Effector CD4-positive, alpha-beta T cell (primary cell): ENCODE results near the gene SRSF5.
"Not testable (repeated sequence)": the region's sequence is repeated elsewhere in the genome, so short reads cannot be mapped to it uniquely, and the experiment has no call there.

Experiments used
- DNase-seq: peaks from one replicate; pipeline ENCODE4 v3.0.0-alpha.2; 2020

SRSF5 gene

DNA sequence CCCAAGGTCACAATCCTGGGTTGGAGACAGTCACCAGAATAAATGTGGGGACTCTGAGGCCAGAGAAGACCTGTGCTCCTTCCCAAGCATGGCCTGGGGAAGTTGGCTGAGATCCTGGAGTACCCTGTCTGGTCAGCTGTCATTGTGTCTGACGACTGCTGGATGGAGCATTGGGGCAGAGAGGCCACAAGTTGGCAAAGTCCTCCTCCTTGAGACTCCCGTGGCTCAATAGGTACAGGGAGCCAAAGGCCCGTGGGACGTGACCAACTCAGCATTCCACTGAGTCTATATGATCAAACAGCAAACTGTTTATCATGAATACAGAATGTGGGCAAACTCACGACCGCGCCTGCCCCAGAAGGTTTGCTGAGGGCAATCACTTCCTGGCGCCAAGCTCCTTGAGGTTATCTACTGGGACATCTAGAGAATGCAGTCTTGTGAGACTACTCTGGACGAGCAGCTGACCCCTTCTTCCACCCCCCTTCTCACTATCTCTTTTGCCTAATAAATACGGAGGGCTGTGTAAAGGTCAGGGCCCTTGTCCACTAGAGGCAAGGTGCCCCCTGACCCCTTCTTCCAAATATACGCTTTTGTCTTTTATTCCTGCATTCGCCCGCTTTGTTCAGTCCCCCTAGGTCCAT, 44.4 kb downstream of the SRSF5 start:
- DNase-seq, result no peak

DNA sequence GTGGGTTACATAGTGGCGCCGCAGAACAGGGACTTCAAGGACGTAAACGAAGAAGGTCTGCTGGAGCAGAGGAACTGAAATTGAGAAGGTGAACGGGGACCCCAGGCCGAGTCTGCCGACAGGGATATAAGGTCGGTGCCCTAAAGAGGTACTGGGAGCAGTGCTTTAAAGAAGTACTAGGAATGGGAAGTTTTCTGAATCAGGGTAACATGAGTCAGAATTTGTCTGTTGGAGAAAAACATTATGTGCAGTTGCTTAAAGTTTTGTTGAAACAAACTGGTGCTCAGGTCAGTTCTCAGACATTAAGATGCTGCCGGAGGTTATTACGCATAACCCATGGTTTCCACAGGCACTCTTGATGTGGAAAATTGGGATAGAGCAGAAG, 44.9 kb downstream of the SRSF5 start:
- no peak for DNase-seq

DNA sequence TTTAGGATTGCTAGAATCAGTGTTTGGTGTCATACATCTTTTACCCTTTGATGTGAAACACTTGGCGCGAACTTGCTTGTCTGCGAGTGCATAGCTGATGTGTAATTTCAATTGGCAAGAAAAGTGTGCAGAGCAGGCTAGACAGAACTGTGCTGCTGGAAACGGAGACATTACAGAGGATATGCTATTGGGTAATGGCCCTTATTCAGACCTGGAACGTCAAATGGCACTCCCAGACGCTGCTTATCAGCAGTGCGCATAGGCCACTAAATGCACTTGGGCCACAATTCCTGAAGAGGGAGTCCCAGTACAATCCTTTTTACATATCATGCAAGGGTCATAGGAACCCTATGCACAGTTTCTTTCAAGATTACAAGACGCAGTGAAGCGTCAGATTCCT, 45.8 kb downstream of the SRSF5 start:
- no peak for DNase-seq

DNA sequence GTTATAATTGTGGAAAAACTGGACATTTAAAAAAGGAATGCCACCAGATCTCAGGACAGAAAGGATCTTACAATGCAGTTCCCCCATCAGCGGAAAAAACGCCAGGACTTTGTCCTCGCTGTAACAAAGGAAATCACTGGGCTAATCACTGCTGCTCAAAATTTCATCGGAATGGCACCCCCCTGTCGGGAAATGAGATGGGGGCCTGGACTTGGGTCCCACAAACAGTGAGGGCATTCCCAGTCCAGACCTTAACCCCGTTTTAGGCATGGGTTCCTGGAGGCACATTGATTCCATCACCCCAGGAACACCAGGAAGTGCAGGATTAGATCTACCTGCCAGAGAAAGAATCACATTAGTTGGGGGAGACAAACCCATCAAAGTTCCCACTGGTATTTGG, 46.4 kb downstream of the SRSF5 start:
- DNase-seq, result not testable (repeated sequence)

DNA sequence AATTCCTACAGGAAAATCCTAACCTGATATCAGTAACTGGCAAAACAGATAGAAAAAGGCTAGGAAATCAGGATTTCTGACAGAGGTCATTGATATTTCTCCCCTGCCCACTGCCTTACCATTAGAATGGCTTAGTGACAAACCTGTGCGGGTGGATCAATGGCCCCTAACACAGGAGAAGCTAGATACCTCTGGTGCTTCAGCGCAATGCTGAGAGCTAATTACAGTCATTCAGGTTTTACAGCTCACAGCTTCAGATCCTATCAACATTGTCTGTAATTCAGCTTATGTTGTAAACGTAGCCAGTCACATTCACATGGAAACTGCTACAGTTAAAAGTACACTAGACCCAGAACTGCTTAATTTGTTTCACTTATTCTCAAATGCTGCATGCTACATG, 47.5 kb downstream of the SRSF5 start:
- no peak for DNase-seq

DNA sequence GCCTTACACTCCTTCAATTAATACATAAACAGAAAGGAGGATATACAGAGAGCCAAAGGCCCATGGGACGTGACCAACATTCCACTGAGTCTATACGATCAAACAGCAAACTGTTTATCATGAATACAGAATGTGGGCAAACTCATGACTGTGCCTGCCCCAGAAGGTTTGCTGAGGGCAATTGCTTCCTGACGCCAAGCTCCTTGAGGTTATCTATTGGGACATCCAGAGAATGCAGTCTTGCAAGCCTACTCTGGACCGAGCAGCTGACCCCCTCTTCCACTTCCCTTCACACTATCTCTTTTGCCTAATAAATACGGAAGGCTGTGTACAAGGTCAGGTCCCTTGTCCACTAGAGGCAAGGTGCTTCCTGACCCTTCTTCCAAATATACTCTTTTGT, 48.6 kb downstream of the SRSF5 start:
- no peak for DNase-seq

DNA sequence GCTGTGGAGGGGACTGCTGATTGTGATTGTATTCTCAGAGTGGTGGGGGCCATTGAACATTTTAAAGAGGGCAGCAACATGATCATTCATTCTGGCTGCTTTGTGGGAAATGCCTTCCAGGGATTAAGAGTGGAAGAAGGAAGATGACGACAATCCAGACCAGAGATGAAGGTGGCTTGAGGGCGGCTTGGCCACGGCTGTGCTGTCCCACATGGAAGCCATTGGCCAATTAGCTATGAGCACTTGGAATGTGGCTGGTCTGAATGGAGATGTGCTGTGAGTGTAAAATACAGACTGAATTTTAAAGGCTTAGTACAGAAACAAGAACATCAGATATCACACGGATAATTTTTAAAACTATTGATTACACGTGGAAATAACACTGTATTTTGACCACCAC, 49.3 kb downstream of the SRSF5 start:
- DNase-seq, result no peak

DNA sequence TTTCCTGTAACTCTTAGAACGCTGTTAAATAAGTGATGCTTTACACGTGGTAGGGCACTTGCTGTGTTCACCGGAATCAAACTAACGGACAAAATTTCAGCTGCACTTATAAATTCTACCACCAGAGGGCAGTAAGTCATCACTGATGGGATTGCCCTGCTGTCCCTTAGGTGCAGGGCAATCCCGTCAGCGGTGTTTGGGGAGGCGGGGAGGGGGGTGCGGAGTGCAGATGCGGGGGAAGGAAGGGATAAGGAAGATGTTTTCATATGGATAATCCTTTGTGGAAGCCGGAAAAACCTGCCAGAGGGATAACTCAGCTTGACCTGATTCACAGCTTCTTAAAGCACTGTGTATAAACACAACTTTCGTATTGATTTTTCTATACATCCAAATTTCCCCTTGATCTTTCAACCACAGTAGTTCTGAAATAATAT, 51.8 kb downstream of the SRSF5 start:
- DNase-seq, result peak; percentile 51

DNA sequence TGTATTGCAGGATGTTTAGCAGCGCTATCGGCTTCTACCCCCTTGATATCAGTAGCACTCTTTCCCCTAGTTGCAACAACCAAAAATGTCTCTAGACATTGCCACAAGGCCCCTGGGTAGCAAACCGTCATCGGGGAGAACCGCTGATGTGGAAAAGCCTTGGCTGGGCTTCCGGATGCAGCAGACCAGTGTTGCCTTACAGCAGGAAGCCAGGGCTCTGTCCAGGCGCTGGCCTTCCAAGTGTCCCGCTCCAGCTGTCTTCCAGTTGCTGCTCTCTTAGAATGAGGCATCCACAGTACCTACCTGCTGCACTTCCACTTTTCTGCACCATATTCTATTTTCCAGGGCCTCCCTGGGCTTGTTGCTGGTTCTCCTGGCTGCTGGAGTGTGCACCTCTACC, 52.7 kb downstream of the SRSF5 start:
- DNase-seq, result no peak

DNA sequence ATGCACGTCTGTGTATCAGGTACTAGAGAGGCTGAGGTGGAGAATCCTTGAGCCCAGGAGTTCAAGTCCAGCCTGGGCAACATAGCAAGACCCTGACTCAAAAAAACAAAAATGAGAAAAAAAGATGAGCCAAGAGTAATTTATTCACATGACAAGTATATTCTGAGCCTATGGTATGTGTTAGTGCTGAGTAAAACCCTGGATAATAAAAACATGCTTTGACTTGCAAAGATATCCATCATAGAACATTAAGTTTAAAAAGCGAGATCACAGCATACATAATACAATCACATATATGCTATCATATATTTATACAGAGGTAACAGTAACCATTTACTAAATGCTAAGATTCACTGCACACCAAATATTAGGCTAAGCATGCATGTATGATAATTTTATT, 54.0 kb downstream of the SRSF5 start:
- DNase-seq, result no peak
